Measurements from ENCODE around the gene SARDH. TPM values are rescaled to one million over a fixed set of nuclear protein-coding genes. Genes with fewer than 3 reads are reported as not detected.
A peak's percentile ranks its signal among the peaks of the same experiment; 100 is the strongest.

Gene SARDH
- total and polyA plus RNA-seq, 10 donors = 1.0 to 4.5 (median 2.3) TPM

- peak; percentile 63 for DNase-seq
- no peaks in the 10 kb centered on the region for H3K9me3 ChIP-seq
- WGBS, 5 donors = 46 to 65% (median 56%) methylated on average over 10 to 14 of the region's 14 CpGs
- intact Hi-C loops (cut with DNase I; ENCODE audit: low total_unique reads) = loop anchor here (10.0 kb wide), 1 partner anchor 192 kb away; the partner anchor contains the start of gene ADAMTSL2
- H3K4me3 ChIP-seq = no peak overlapping the region
- peaks cover 0 to 40% (median 0%) of the 10 kb centered on the region in 7 donors for H3K27me3 ChIP-seq (replicated peaks in 1 of 7)
- H3K27ac ChIP-seq = no peak overlapping the region
- TF ChIP-seq POLR2AphosphoS5 (IDR thresholded peaks at IDR 0.05) (no peak), CTCF (IDR thresholded peaks at IDR 0.05 in 8 of 11, conservative IDR thresholded peaks at IDR 0.05 in 3 of 11) (peak in 10 of 11 experiments; percentile 7 to 65 (median 40)), POLR2A (IDR thresholded peaks at IDR 0.05) (no peak)
- no peaks in the 10 kb centered on the region for H3K36me3 ChIP-seq
- H3K4me1 ChIP-seq = peaks cover 0 to 3% (median 0%) of the 10 kb centered on the region in 6 donors
Measured at GRCh38 chr9:133726401-133727276, 11.5 kb downstream of the SARDH start.

- Histone ChIP-seq H3K4me1 (peaks cover 0 to 3% (median 0%) of the 10 kb centered on the region in 6 donors), H3K27me3 (replicated peaks in 1 of 7) (peaks cover 0 to 40% (median 0%) of the 10 kb centered on the region in 7 donors), H3K9me3 (no peaks in the 10 kb centered on the region), H3K27ac (no peak overlapping the region), H3K36me3 (no peaks in the 10 kb centered on the region), H3K4me3 (no peak overlapping the region)
- intact Hi-C loops (cut with DNase I; ENCODE audit: low total_unique reads) = loop anchor here (10.0 kb wide), 1 partner anchor 191 kb away; the partner anchor contains the start of gene ADAMTSL2
- no peak for TF ChIP-seq POLR2A (IDR thresholded peaks at IDR 0.05)
- no peak for TF ChIP-seq POLR2AphosphoS5 (IDR thresholded peaks at IDR 0.05)
- TF ChIP-seq CTCF (IDR thresholded peaks at IDR 0.05 in 8 of 11, conservative IDR thresholded peaks at IDR 0.05 in 3 of 11) = no peak
- DNase-seq = peak; percentile 28
- WGBS, 5 donors = 75 to 89% (median 81%) methylated on average over 7 of the region's 7 CpGs
Measured at GRCh38 chr9:133725886-133726285, 12.3 kb downstream of the SARDH start.

GRCh38 chr9:133718563-133719315 lies 19.4 kb downstream of the SARDH start:
- no peak overlapping the region for H3K27ac ChIP-seq
- H3K27me3 ChIP-seq (replicated peaks in 1 of 7) = peaks cover 0 to 55% (median 0%) of the 10 kb centered on the region in 7 donors
- H3K9me3 ChIP-seq = no peaks in the 10 kb centered on the region
- DNase-seq = peak; percentile 44
- no peak for TF ChIP-seq CTCF (IDR thresholded peaks at IDR 0.05 in 8 of 11, conservative IDR thresholded peaks at IDR 0.05 in 3 of 11)
- TF ChIP-seq POLR2AphosphoS5 (IDR thresholded peaks at IDR 0.05) = no peak
- TF ChIP-seq POLR2A (IDR thresholded peaks at IDR 0.05) = no peak
- peaks cover 0 to 26% (median 7%) of the 10 kb centered on the region in 6 donors for H3K4me1 ChIP-seq
- 88 to 92% (median 89%) methylated on average over 14 to 15 of the region's 15 CpGs for WGBS, 5 donors
- no peak overlapping the region for H3K4me3 ChIP-seq
- intact Hi-C loops (cut with DNase I; ENCODE audit: low total_unique reads) = no loop called here
- no peaks in the 10 kb centered on the region for H3K36me3 ChIP-seq

Data from spleen (tissue), 11 donors.